ENCODE data around the gene ADI1.

Gene ADI1

DNA sequence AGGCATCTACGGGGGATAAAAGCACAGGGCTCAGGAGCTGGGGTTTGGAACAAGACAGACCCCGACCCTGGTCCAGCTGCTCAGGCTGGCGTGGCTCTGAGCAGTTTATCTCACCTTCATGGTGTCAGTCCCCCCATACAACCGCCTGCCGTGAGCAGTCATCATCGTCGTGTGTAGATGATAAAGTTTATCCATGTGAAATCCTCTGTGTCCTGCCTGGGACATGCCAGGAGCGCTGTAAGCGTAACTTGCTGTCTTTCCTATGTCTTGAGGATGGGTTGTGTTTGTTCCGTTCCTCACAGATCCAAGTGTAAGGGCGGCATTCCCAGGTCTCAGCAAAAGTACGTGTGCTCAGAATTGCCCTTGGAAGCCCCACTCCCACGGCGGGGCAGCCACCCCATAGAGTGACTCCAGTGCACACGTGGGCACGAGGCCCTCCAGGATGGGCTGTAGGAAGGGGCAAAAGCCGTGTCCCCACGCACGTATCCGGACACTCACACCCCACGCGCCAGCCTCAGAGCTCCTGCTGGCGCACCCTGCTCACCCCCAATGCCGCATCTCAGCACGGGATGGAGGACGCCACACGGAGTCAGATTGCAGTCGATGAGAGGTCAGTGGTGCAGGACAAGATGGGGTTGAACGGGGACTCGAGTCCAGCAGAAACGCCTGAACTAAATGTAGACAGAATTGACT lies 50.9 kb downstream of the ADI1 start:
- Histone ChIP-seq H3K4me3 (ENCODE audit: low read length in 2 of 2) (no peak overlapping the region), H3K9me3 (ENCODE audit: control insufficient read depth in 2 of 2, low read length in 2 of 2) (no peaks in the 10 kb centered on the region), H3K27ac (ENCODE audit: low read length) (no peak overlapping the region), H3K4me1 (ENCODE audit: control insufficient read depth, insufficient read depth, low read length) (peaks cover 22% of the 10 kb centered on the region), H3K9ac (ENCODE audit: low read length in 2 of 2) (no peak overlapping the region), H3K36me3 (ENCODE audit: control insufficient read depth in 2 of 2, insufficient read depth in 2 of 2, low read length in 2 of 2) (peaks cover 40 to 54% of the 10 kb centered on the region in 2 donors), H3K27me3 (ENCODE audit: control insufficient read depth in 1 of 2, insufficient read depth in 2 of 2, low read length in 2 of 2) (no peaks in the 10 kb centered on the region)

DNA sequence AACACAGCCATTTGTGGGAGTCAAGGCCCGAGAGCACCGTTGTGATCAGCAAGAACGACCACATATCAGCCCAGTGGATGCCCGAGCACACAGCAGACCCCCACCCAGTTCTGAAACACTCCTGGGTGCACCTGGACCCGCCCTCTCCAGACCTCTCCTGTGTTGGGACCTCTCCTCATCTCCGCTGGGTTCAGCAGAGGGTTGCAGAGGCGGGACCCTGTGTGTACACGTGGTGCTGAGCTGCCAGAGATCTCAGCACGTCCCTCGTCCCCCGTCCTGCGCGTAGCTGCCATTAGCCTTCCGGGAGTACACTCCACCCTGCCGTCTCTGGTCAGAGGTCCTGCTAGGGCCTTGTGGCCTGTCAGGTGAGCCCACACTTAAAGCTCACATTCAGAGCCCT lies 51.7 kb downstream of the ADI1 start:
- no peak overlapping the region for H3K9ac ChIP-seq (ENCODE audit: low read length in 2 of 2)
- no peak overlapping the region for H3K27ac ChIP-seq (ENCODE audit: low read length)
- H3K4me1 ChIP-seq (ENCODE audit: control insufficient read depth, insufficient read depth, low read length) = peaks cover 22% of the 10 kb centered on the region
- no peaks in the 10 kb centered on the region for H3K9me3 ChIP-seq (ENCODE audit: control insufficient read depth in 2 of 2, low read length in 2 of 2)
- no peaks in the 10 kb centered on the region for H3K27me3 ChIP-seq (ENCODE audit: control insufficient read depth in 1 of 2, insufficient read depth in 2 of 2, low read length in 2 of 2)
- peaks cover 41 to 53% of the 10 kb centered on the region in 2 donors for H3K36me3 ChIP-seq (ENCODE audit: control insufficient read depth in 2 of 2, insufficient read depth in 2 of 2, low read length in 2 of 2)
- no peak overlapping the region for H3K4me3 ChIP-seq (ENCODE audit: low read length in 2 of 2)

DNA sequence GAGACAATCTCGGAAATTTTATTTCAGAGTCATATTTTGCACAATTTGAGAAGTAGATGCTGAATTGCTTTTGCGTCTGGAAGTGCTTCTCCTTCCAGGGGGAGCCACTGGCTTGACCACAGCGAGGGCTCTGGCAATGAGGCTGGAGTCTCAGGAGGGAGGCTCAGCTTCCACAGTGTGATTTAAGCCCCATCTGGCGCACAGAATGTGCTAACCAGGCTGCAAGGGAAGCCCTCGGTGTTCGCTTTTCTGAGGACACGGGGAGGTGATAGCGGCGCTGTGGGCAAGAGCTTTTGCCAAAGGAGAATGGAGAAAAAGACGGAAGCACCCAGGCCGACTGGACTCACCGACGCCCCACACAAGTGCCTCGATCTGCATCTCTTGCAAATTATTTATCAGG lies 52.4 kb downstream of the ADI1 start:
- peaks cover 23% of the 10 kb centered on the region for H3K4me1 ChIP-seq (ENCODE audit: control insufficient read depth, insufficient read depth, low read length)
- no peak overlapping the region for H3K27ac ChIP-seq (ENCODE audit: low read length)
- peaks cover 37 to 48% of the 10 kb centered on the region in 2 donors for H3K36me3 ChIP-seq (ENCODE audit: control insufficient read depth in 2 of 2, insufficient read depth in 2 of 2, low read length in 2 of 2)

GRCh38 chr2:3466482-3466863 lies 52.9 kb downstream of the ADI1 start:
- Histone ChIP-seq H3K27ac (ENCODE audit: low read length) (no peak overlapping the region), H3K27me3 (ENCODE audit: control insufficient read depth in 1 of 2, insufficient read depth in 2 of 2, low read length in 2 of 2) (no peaks in the 10 kb centered on the region), H3K36me3 (ENCODE audit: control insufficient read depth in 2 of 2, insufficient read depth in 2 of 2, low read length in 2 of 2) (peaks cover 37 to 48% of the 10 kb centered on the region in 2 donors), H3K4me1 (ENCODE audit: control insufficient read depth, insufficient read depth, low read length) (peaks cover 25% of the 10 kb centered on the region), H3K9me3 (ENCODE audit: control insufficient read depth in 2 of 2, low read length in 2 of 2) (no peaks in the 10 kb centered on the region), H3K9ac (ENCODE audit: low read length in 2 of 2) (no peak overlapping the region), H3K4me3 (ENCODE audit: low read length in 2 of 2) (no peak overlapping the region)

More for the DNA sequence above, 52.4 kb downstream of the ADI1 start:
- H3K9me3 ChIP-seq (ENCODE audit: control insufficient read depth in 2 of 2, low read length in 2 of 2) = no peaks in the 10 kb centered on the region
- H3K27me3 ChIP-seq (ENCODE audit: control insufficient read depth in 1 of 2, insufficient read depth in 2 of 2, low read length in 2 of 2) = no peaks in the 10 kb centered on the region
- no peak overlapping the region for H3K9ac ChIP-seq (ENCODE audit: low read length in 2 of 2)
- no peak overlapping the region for H3K4me3 ChIP-seq (ENCODE audit: low read length in 2 of 2)

GRCh38 chr2:3465844-3466481 lies 53.4 kb downstream of the ADI1 start:
- no peaks in the 10 kb centered on the region for H3K9me3 ChIP-seq (ENCODE audit: control insufficient read depth in 2 of 2, low read length in 2 of 2)
- H3K36me3 ChIP-seq (ENCODE audit: control insufficient read depth in 2 of 2, insufficient read depth in 2 of 2, low read length in 2 of 2) = peaks cover 38 to 45% of the 10 kb centered on the region in 2 donors
- no peak overlapping the region for H3K27ac ChIP-seq (ENCODE audit: low read length)
- peaks cover 22% of the 10 kb centered on the region for H3K4me1 ChIP-seq (ENCODE audit: control insufficient read depth, insufficient read depth, low read length)
- H3K9ac ChIP-seq (ENCODE audit: low read length in 2 of 2) = no peak overlapping the region
- no peaks in the 10 kb centered on the region for H3K27me3 ChIP-seq (ENCODE audit: control insufficient read depth in 1 of 2, insufficient read depth in 2 of 2, low read length in 2 of 2)
- H3K4me3 ChIP-seq (ENCODE audit: low read length in 2 of 2) = no peak overlapping the region

GRCh38 chr2:3465328-3465727 lies 54.0 kb downstream of the ADI1 start:
- H3K9ac ChIP-seq (ENCODE audit: low read length in 2 of 2) = no peak overlapping the region
- no peaks in the 10 kb centered on the region for H3K9me3 ChIP-seq (ENCODE audit: control insufficient read depth in 2 of 2, low read length in 2 of 2)
- H3K36me3 ChIP-seq (ENCODE audit: control insufficient read depth in 2 of 2, insufficient read depth in 2 of 2, low read length in 2 of 2) = peaks cover 42 to 46% of the 10 kb centered on the region in 2 donors
- H3K27me3 ChIP-seq (ENCODE audit: control insufficient read depth in 1 of 2, insufficient read depth in 2 of 2, low read length in 2 of 2) = no peaks in the 10 kb centered on the region
- no peak overlapping the region for H3K27ac ChIP-seq (ENCODE audit: low read length)
- H3K4me1 ChIP-seq (ENCODE audit: control insufficient read depth, insufficient read depth, low read length) = peaks cover 16% of the 10 kb centered on the region
- H3K4me3 ChIP-seq (ENCODE audit: low read length in 2 of 2) = no peak overlapping the region

- Histone ChIP-seq H3K4me3 (ENCODE audit: low read length in 2 of 2) (no peak overlapping the region), H3K36me3 (ENCODE audit: control insufficient read depth in 2 of 2, insufficient read depth in 2 of 2, low read length in 2 of 2) (peaks cover 42 to 46% of the 10 kb centered on the region in 2 donors), H3K9me3 (ENCODE audit: control insufficient read depth in 2 of 2, low read length in 2 of 2) (no peaks in the 10 kb centered on the region), H3K27ac (ENCODE audit: low read length) (no peak overlapping the region), H3K9ac (ENCODE audit: low read length in 2 of 2) (no peak overlapping the region), H3K27me3 (ENCODE audit: control insufficient read depth in 1 of 2, insufficient read depth in 2 of 2, low read length in 2 of 2) (no peaks in the 10 kb centered on the region), H3K4me1 (ENCODE audit: control insufficient read depth, insufficient read depth, low read length) (peaks cover 8% of the 10 kb centered on the region)
Observed at GRCh38 chr2:3464401-3465005, 54.8 kb downstream of the ADI1 start.

GRCh38 chr2:3463944-3464343 lies 55.4 kb downstream of the ADI1 start:
- H3K27ac ChIP-seq (ENCODE audit: low read length) = no peak overlapping the region
- no peak overlapping the region for H3K4me3 ChIP-seq (ENCODE audit: low read length in 2 of 2)
- peaks cover 4% of the 10 kb centered on the region for H3K4me1 ChIP-seq (ENCODE audit: control insufficient read depth, insufficient read depth, low read length)
- H3K36me3 ChIP-seq (ENCODE audit: control insufficient read depth in 2 of 2, insufficient read depth in 2 of 2, low read length in 2 of 2) = peaks cover 42 to 44% of the 10 kb centered on the region in 2 donors
- H3K27me3 ChIP-seq (ENCODE audit: control insufficient read depth in 1 of 2, insufficient read depth in 2 of 2, low read length in 2 of 2) = no peaks in the 10 kb centered on the region
- H3K9me3 ChIP-seq (ENCODE audit: control insufficient read depth in 2 of 2, low read length in 2 of 2) = no peaks in the 10 kb centered on the region
- H3K9ac ChIP-seq (ENCODE audit: low read length in 2 of 2) = no peak overlapping the region

GRCh38 chr2:3463186-3463835 lies 56.0 kb downstream of the ADI1 start:
- H3K27me3 ChIP-seq (ENCODE audit: control insufficient read depth in 1 of 2, insufficient read depth in 2 of 2, low read length in 2 of 2) = no peaks in the 10 kb centered on the region
- no peaks in the 10 kb centered on the region for H3K9me3 ChIP-seq (ENCODE audit: control insufficient read depth in 2 of 2, low read length in 2 of 2)
- no peak overlapping the region for H3K9ac ChIP-seq (ENCODE audit: low read length in 2 of 2)
- no peak overlapping the region for H3K27ac ChIP-seq (ENCODE audit: low read length)
- H3K36me3 ChIP-seq (ENCODE audit: control insufficient read depth in 2 of 2, insufficient read depth in 2 of 2, low read length in 2 of 2) = peaks cover 41 to 46% of the 10 kb centered on the region in 2 donors
- H3K4me1 ChIP-seq (ENCODE audit: control insufficient read depth, insufficient read depth, low read length) = peaks cover 4% of the 10 kb centered on the region
- no peak overlapping the region for H3K4me3 ChIP-seq (ENCODE audit: low read length in 2 of 2)

DNA sequence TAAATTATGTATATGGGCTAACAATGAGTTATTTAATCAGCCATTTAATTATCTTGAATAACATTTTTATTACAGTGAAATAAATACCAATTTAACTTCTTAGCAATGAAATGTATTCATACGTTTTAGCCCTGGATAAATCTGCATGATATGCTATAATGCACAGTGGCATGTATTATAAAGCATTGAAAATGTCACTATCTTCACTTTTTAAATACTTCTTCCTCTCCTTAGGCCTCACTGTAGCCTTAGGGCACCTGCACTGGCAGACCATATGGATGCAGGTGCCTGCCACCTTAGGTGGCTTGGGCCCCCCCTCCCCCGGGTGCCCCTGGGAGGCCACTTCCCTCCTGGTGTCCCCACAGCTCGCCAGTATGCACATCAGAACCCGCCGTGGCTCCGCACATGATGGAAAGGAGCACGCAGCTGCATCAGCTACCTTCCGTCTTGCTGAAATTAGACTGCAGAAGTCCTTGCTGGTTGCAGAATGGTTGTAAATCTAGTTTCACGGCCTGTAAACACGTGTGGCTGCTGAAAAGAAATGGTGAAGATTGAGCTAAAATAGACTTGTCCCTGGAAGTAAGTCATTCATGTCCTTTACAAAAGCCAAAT lies 56.7 kb downstream of the ADI1 start:
- no peak overlapping the region for H3K4me3 ChIP-seq (ENCODE audit: low read length in 2 of 2)
- H3K27me3 ChIP-seq (ENCODE audit: control insufficient read depth in 1 of 2, insufficient read depth in 2 of 2, low read length in 2 of 2) = no peaks in the 10 kb centered on the region
- no peaks in the 10 kb centered on the region for H3K9me3 ChIP-seq (ENCODE audit: control insufficient read depth in 2 of 2, low read length in 2 of 2)
- H3K4me1 ChIP-seq (ENCODE audit: control insufficient read depth, insufficient read depth, low read length) = peaks cover 4% of the 10 kb centered on the region
- H3K27ac ChIP-seq (ENCODE audit: low read length) = no peak overlapping the region
- no peak overlapping the region for H3K9ac ChIP-seq (ENCODE audit: low read length in 2 of 2)
- H3K36me3 ChIP-seq (ENCODE audit: control insufficient read depth in 2 of 2, insufficient read depth in 2 of 2, low read length in 2 of 2) = peaks cover 37 to 47% of the 10 kb centered on the region in 2 donors

All from stomach smooth muscle (tissue), 2 donors.